Breast epithelium (tissue), 4 donors: ENCODE data around the gene VGLL2. TPM values are rescaled to one million over a fixed set of nuclear protein-coding genes. Genes with fewer than 3 reads are reported as not detected.

Source experiments
- DNase-seq, 2 donors: peaks; one replicate each; pipeline ENCODE4 v3.0.0-alpha.2; 2019; ENCODE audit warnings: low spot score in 2 of 2
- H3K27ac ChIP-seq, 2 donors: fragments of 200-600 bp; sonication (generic) in 1 of 2; one replicate each; pipeline ENCODE4 v1.5.1; 2016 to 2019; ENCODE audit warnings: mild to moderate bottlenecking in 1 of 2
- H3K27me3 ChIP-seq, 2 donors: fragments of 200-600 bp; sonication (generic) in 1 of 2; one replicate each; pipeline versions ENCODE4 v1.5.1 to v1.6.0; 2017 to 2019; ENCODE audit warnings: control low read depth in 1 of 2, mild to moderate bottlenecking in 1 of 2
- H3K36me3 ChIP-seq: fragments of 200-600 bp; one replicate; pipeline ENCODE4 v1.5.1; 2019
- H3K4me1 ChIP-seq, 2 donors: fragments of 200-600 bp; sonication (generic); one replicate each; pipeline ENCODE4 v1.5.1; 2016 to 2019; ENCODE audit warnings: control low read depth in 1 of 2
- H3K4me3 ChIP-seq, 3 donors: fragments of 200-600 bp; sonication (generic); 1 replicate in 2 of 3; 2 replicates in 1 of 3; pipeline ENCODE4 v1.5.1; 2016 to 2019; ENCODE audit warnings: mild to moderate bottlenecking in 3 of 3, moderate library complexity in 2 of 3
- H3K9me3 ChIP-seq, 2 donors: fragments of 200-600 bp; sonication (generic) in 1 of 2; one replicate each; pipeline ENCODE4 v1.5.1; 2016 to 2019; ENCODE audit warnings: control low read depth in 1 of 2
- CTCF ChIP-seq, 3 donors: fragments of 450-650 bp; IDR thresholded peaks; one replicate each; pipeline ENCODE4 v1.5.1; 2016 to 2017; ENCODE audit warnings: antibody characterized with exemption in 3 of 3, mild to moderate bottlenecking in 3 of 3, moderate library complexity in 3 of 3
- POLR2A ChIP-seq: fragments of 450-650 bp; IDR thresholded peaks from one replicate; pipeline ENCODE4 v1.6.1; 2016; ENCODE audit warnings: antibody characterized with exemption, mild to moderate bottlenecking, moderate library complexity
- POLR2AphosphoS5 ChIP-seq, 3 donors: sonication (generic); formaldehyde crosslinking; IDR thresholded peaks; one replicate each; pipeline ENCODE4 v1.6.1; 2017; ENCODE audit warnings: antibody characterized with exemption in 3 of 3
- intact Hi-C: fragments of 100-400 bp; cut with DNase I; formaldehyde crosslinking; loops from one replicate; pipeline ENCODE4 v1.15.1; 2023; ENCODE audit warnings: low total_unique reads
- total RNA-seq, 3 donors: library from RNA; depleted of rRNA; stranded (reverse); fragments of >200 nt; gene quantifications; one replicate each; pipeline ENCODE4 v1.1.0, GENCODE V29; 2016

VGLL2 gene
- total RNA-seq, 3 donors from 2014 or later, result not detected

GRCh38 chr6:117288083-117288715 is 22.8 kb downstream of the VGLL2 start:
- intact Hi-C loops, result no loop called here
- H3K4me3 ChIP-seq, result no peak overlapping the region
- H3K36me3 ChIP-seq, result no peaks in the 10 kb centered on the region
- H3K27ac ChIP-seq, result no peak overlapping the region
- no peaks in the 10 kb centered on the region for H3K9me3 ChIP-seq
- peaks cover 0 to 10% of the 10 kb centered on the region in 2 donors for H3K27me3 ChIP-seq
- no peak for DNase-seq
- no peak for TF ChIP-seq POLR2AphosphoS5 (IDR thresholded peaks at IDR 0.05)
- TF ChIP-seq CTCF (IDR thresholded peaks at IDR 0.05), result no peak
- no peak for TF ChIP-seq POLR2A
- no peaks in the 10 kb centered on the region for H3K4me1 ChIP-seq

- Histone ChIP-seq H3K4me1 (no peaks in the 10 kb centered on the region), H3K36me3 (no peaks in the 10 kb centered on the region), H3K4me3 (no peak overlapping the region), H3K9me3 (no peaks in the 10 kb centered on the region), H3K27me3 (peaks cover 0 to 10% of the 10 kb centered on the region in 2 donors), H3K27ac (no peak overlapping the region)
- no peak for DNase-seq
- no peak for TF ChIP-seq POLR2A
- TF ChIP-seq POLR2AphosphoS5 (IDR thresholded peaks at IDR 0.05), result no peak
- TF ChIP-seq CTCF (IDR thresholded peaks at IDR 0.05), result no peak
- intact Hi-C loops, result no loop called here
Observed at GRCh38 chr6:117290173-117290846, 25.0 kb downstream of the VGLL2 start.

GRCh38 chr6:117298941-117299340 is 33.6 kb downstream of the VGLL2 start:
- intact Hi-C loops, result no loop called here
- no peak for TF ChIP-seq POLR2AphosphoS5 (IDR thresholded peaks at IDR 0.05)
- TF ChIP-seq CTCF (IDR thresholded peaks at IDR 0.05), result no peak
- TF ChIP-seq POLR2A, result no peak
- no peak overlapping the region for H3K4me3 ChIP-seq
- no peaks in the 10 kb centered on the region for H3K27me3 ChIP-seq
- no peak overlapping the region for H3K27ac ChIP-seq
- no peaks in the 10 kb centered on the region for H3K4me1 ChIP-seq
- no peaks in the 10 kb centered on the region for H3K36me3 ChIP-seq
- DNase-seq, result no peak
- H3K9me3 ChIP-seq, result no peaks in the 10 kb centered on the region

GRCh38 chr6:117303323-117303722 is 38.0 kb downstream of the VGLL2 start:
- Histone ChIP-seq H3K36me3 (no peaks in the 10 kb centered on the region), H3K27me3 (no peaks in the 10 kb centered on the region), H3K4me1 (no peaks in the 10 kb centered on the region), H3K27ac (no peak overlapping the region), H3K9me3 (no peaks in the 10 kb centered on the region), H3K4me3 (no peak overlapping the region)
- TF ChIP-seq POLR2AphosphoS5 (IDR thresholded peaks at IDR 0.05), result no peak
- no peak for TF ChIP-seq CTCF (IDR thresholded peaks at IDR 0.05)
- no peak for TF ChIP-seq POLR2A
- intact Hi-C loops, result no loop called here
- no peak for DNase-seq

GRCh38 chr6:117304446-117304845 is 39.1 kb downstream of the VGLL2 start:
- Histone ChIP-seq H3K4me3 (no peak overlapping the region), H3K36me3 (no peaks in the 10 kb centered on the region), H3K4me1 (no peaks in the 10 kb centered on the region), H3K27me3 (no peaks in the 10 kb centered on the region), H3K27ac (no peak overlapping the region), H3K9me3 (no peaks in the 10 kb centered on the region)
- TF ChIP-seq POLR2A, result no peak
- no peak for TF ChIP-seq CTCF (IDR thresholded peaks at IDR 0.05)
- TF ChIP-seq POLR2AphosphoS5 (IDR thresholded peaks at IDR 0.05), result no peak
- intact Hi-C loops, result no loop called here
- DNase-seq, result no peak
